Body of pancreas (tissue), 4 donors: ENCODE results near the gene POLA2. TPM values are rescaled to one million over a fixed set of nuclear protein-coding genes. Genes with fewer than 3 reads are reported as not detected.

ENCODE experiments used
- ATAC-seq: fragments of 150-250 bp; one replicate; pipeline ENCODE4 v1.9.1; 2016
- DNase-seq, 4 donors: peaks; one replicate each; pipeline ENCODE4 v3.0.0-alpha.2; 2019
- H3K27ac ChIP-seq, 4 donors: fragments of 200-600 bp; sonication (generic); 1 replicate in 3 of 4; 2 replicates in 1 of 4; pipeline versions ENCODE4 v1.5.1 to v1.6.1; 2016 to 2019; ENCODE audit warnings: mild to moderate bottlenecking in 1 of 4, mixed read lengths in 1 of 4, moderate library complexity in 1 of 4
- H3K27me3 ChIP-seq, 2 donors: fragments of 200-600 bp; sonication (generic); one replicate each; pipeline ENCODE4 v1.6.0; 2016; ENCODE audit warnings: mild to moderate bottlenecking in 1 of 2
- H3K36me3 ChIP-seq, 2 donors: fragments of 200-600 bp; sonication (generic); replicated peaks in 1 of 2; 2 replicates each; pipeline ENCODE4 v1.5.1; 2016; ENCODE audit warnings: low read depth in 2 of 2; ENCODE audit not compliant: insufficient read depth in 1 of 2
- H3K4me1 ChIP-seq: fragments of 200-600 bp; sonication (generic); one replicate; pipeline ENCODE4 v1.6.0; 2016
- H3K4me3 ChIP-seq, 2 donors: fragments of 200-600 bp; sonication (generic); 1 replicate in 1 of 2; 2 replicates in 1 of 2; pipeline ENCODE4 v1.5.1; 2016 to 2019
- H3K9me3 ChIP-seq, 3 donors: fragments of 200-600 bp; sonication (generic); 1 replicate in 2 of 3; 2 replicates in 1 of 3; pipeline ENCODE4 v1.5.1; 2016
- CTCF ChIP-seq, 7 experiments: fragments of 450-650 bp in 4 of 7; fragments of 200-600 bp in 3 of 7; sonication (generic) in 3 of 7; IDR thresholded peaks; one replicate each; pipeline ENCODE4 v1.5.1; 2016 to 2019; ENCODE audit warnings: antibody characterized with exemption in 7 of 7
- POLR2A ChIP-seq, 3 donors: fragments of 450-650 bp; IDR thresholded peaks; one replicate each; pipeline ENCODE4 v1.6.1; 2016; ENCODE audit warnings: antibody characterized with exemption in 3 of 3, mild to moderate bottlenecking in 2 of 3
- WGBS, 2 donors: methylation state at CpG; one replicate each; pipeline ENCODE4 v1.1.5; 2017; 5-methylcytosine and 5-hydroxymethylcytosine counted together
- intact Hi-C: fragments of 100-400 bp; cut with DNase I; formaldehyde crosslinking; loops from one replicate; pipeline ENCODE4 v1.15.1; 2023
- total RNA-seq, 2 donors: library from RNA; depleted of rRNA; stranded (reverse); fragments of >200 nt; gene quantifications; one replicate each; pipeline ENCODE4 v1.1.0, GENCODE V29; 2016

Gene POLA2
- total RNA-seq, 2 donors from 2014 or later, result 7.3 to 19.1 TPM

GRCh38 chr11:65321076-65321475 is 59.3 kb downstream of the POLA2 start:
- Histone ChIP-seq H3K9me3 (no peaks in the 10 kb centered on the region), H3K4me1 (peaks cover 14% of the 10 kb centered on the region), H3K27me3 (no peaks in the 10 kb centered on the region), H3K36me3 (no peaks in the 10 kb centered on the region), H3K27ac (no peak overlapping the region), H3K4me3 (no peak overlapping the region)
- 81 to 88% methylated on average over 7 to 15 of the region's 15 CpGs for WGBS, 2 donors
- intact Hi-C loops, result no loop called here
- DNase-seq (no peak), ATAC-seq (no peak)
- TF ChIP-seq POLR2A (IDR thresholded peaks at IDR 0.05), result no peak
- TF ChIP-seq CTCF (IDR thresholded peaks at IDR 0.05), result no peak

GRCh38 chr11:65321828-65322485 is 60.2 kb downstream of the POLA2 start:
- WGBS, 2 donors, result 64 to 69% methylated on average over 9 to 13 of the region's 13 CpGs
- no peaks in the 10 kb centered on the region for H3K9me3 ChIP-seq
- no peak overlapping the region for H3K4me3 ChIP-seq
- ATAC-seq (no peak), DNase-seq (no peak)
- no peaks in the 10 kb centered on the region for H3K27me3 ChIP-seq
- intact Hi-C loops, result no loop called here
- TF ChIP-seq POLR2A (IDR thresholded peaks at IDR 0.05), result no peak
- TF ChIP-seq CTCF (IDR thresholded peaks at IDR 0.05), result no peak
- H3K27ac ChIP-seq, result no peak overlapping the region
- H3K4me1 ChIP-seq, result peaks cover 5% of the 10 kb centered on the region
- H3K36me3 ChIP-seq, result no peaks in the 10 kb centered on the region

- Histone ChIP-seq H3K9me3 (no peaks in the 10 kb centered on the region), H3K36me3 (no peaks in the 10 kb centered on the region), H3K27ac (no peak overlapping the region), H3K4me1 (no peaks in the 10 kb centered on the region), H3K4me3 (no peak overlapping the region), H3K27me3 (no peaks in the 10 kb centered on the region)
- ATAC-seq (no peak), DNase-seq (no peak)
- TF ChIP-seq CTCF (IDR thresholded peaks at IDR 0.05) (no peak), POLR2A (IDR thresholded peaks at IDR 0.05) (no peak)
- intact Hi-C loops, result no loop called here
- 55 to 56% methylated on average over 12 of the region's 12 CpGs for WGBS, 2 donors
Measured at GRCh38 chr11:65323813-65324212, 62.1 kb downstream of the POLA2 start.

GRCh38 chr11:65325435-65325834 is 63.7 kb downstream of the POLA2 start:
- no peak for ATAC-seq
- Histone ChIP-seq H3K4me3 (no peak overlapping the region), H3K36me3 (no peaks in the 10 kb centered on the region), H3K9me3 (no peaks in the 10 kb centered on the region), H3K27ac (no peak overlapping the region), H3K27me3 (no peaks in the 10 kb centered on the region), H3K4me1 (peaks cover 9% of the 10 kb centered on the region)
- DNase-seq, result no peak
- no peak for TF ChIP-seq CTCF (IDR thresholded peaks at IDR 0.05)
- TF ChIP-seq POLR2A (IDR thresholded peaks at IDR 0.05), result no peak
- intact Hi-C loops, result no loop called here
- WGBS, 2 donors, result 74 to 75% methylated on average over 4 of the region's 4 CpGs

- no peak overlapping the region for H3K4me3 ChIP-seq
- H3K27me3 ChIP-seq, result no peaks in the 10 kb centered on the region
- no peaks in the 10 kb centered on the region for H3K36me3 ChIP-seq
- peaks cover 9% of the 10 kb centered on the region for H3K4me1 ChIP-seq
- TF ChIP-seq POLR2A (IDR thresholded peaks at IDR 0.05) (no peak), CTCF (IDR thresholded peaks at IDR 0.05) (no peak)
- intact Hi-C loops, result no loop called here
- H3K9me3 ChIP-seq, result no peaks in the 10 kb centered on the region
- WGBS, 2 donors, result 83 to 87% methylated on average over 8 of the region's 8 CpGs
- H3K27ac ChIP-seq, result no peak overlapping the region
- DNase-seq (no peak), ATAC-seq (no peak)
Measured at GRCh38 chr11:65327021-65327420, 65.3 kb downstream of the POLA2 start.
